Astrocyte (in vitro differentiated cells and primary cell): Measurements from ENCODE around the gene ICA1. TPM values are rescaled to one million over a fixed set of nuclear protein-coding genes. Genes with fewer than 3 reads are reported as not detected.

Experiments
- DNase-seq: peaks from one replicate; pipeline ENCODE4 v3.0.0-alpha.2; 2010; ENCODE audit warnings: low read depth
- FAIRE-seq: peaks from 2 replicates; lab custom pipeline; 2011; peaks lifted over from hg19 to GRCh38; lab: Jason Lieb, UNC
- H2AFZ ChIP-seq: 2 replicates; pipeline ENCODE4 v1.6.0; 2012; ENCODE audit warnings: low read depth, low read length, inconsistent platforms
- H3K27ac ChIP-seq: 2 replicates; pipeline ENCODE4 v1.5.1; 2011; ENCODE audit warnings: low read depth, low read length, inconsistent platforms
- H3K27me3 ChIP-seq: 2 replicates; pipeline ENCODE4 v1.6.0; 2011; ENCODE audit warnings: low read length, inconsistent platforms; ENCODE audit not compliant: insufficient read depth
- H3K36me3 ChIP-seq: 2 replicates; pipeline ENCODE4 v1.5.1; 2011; ENCODE audit warnings: low read length, inconsistent platforms; ENCODE audit not compliant: insufficient read depth
- H3K4me1 ChIP-seq: 2 replicates; pipeline ENCODE4 v1.5.1; 2011; ENCODE audit warnings: low read length, inconsistent platforms; ENCODE audit not compliant: insufficient read depth
- H3K4me2 ChIP-seq: 2 replicates; pipeline ENCODE4 v1.6.0; 2012; ENCODE audit warnings: low read length, inconsistent platforms
- H3K4me3 ChIP-seq: 2 replicates; pipeline ENCODE4 v1.5.1; 2011; ENCODE audit warnings: low read depth, mild to moderate bottlenecking, low read length, inconsistent platforms; ENCODE audit not compliant: insufficient read depth
- H3K79me2 ChIP-seq: 2 replicates; pipeline ENCODE4 v1.6.0; 2012; ENCODE audit warnings: mild to moderate bottlenecking, low read length, inconsistent platforms; ENCODE audit not compliant: insufficient read depth
- H3K9ac ChIP-seq: 2 replicates; pipeline ENCODE4 v1.6.0; 2012; ENCODE audit warnings: mild to moderate bottlenecking, low read length, inconsistent platforms
- H3K9me3 ChIP-seq: 2 replicates; pipeline ENCODE4 v1.5.1; 2012; ENCODE audit warnings: low read depth, mild to moderate bottlenecking, low read length, inconsistent platforms; ENCODE audit not compliant: insufficient read depth
- H4K20me1 ChIP-seq: 2 replicates; pipeline ENCODE4 v1.6.0; 2012; ENCODE audit warnings: low read length, inconsistent platforms; ENCODE audit not compliant: insufficient read depth
- H3K27ac Mint-ChIP-seq: one replicate; pipeline ENCODE4 v1.8.0; 2021; ENCODE audit warnings: mild to moderate bottlenecking, mixed read lengths; ENCODE audit not compliant: unreplicated experiment
- H3K27me3 Mint-ChIP-seq: one replicate; pipeline ENCODE4 v1.8.0; 2021; ENCODE audit warnings: low read depth, mixed read lengths; ENCODE audit not compliant: unreplicated experiment
- H3K36me3 Mint-ChIP-seq: one replicate; pipeline ENCODE4 v1.8.0; 2021; ENCODE audit warnings: low read depth, mixed read lengths; ENCODE audit not compliant: unreplicated experiment
- H3K4me1 Mint-ChIP-seq: one replicate; pipeline ENCODE4 v1.8.0; 2021; ENCODE audit warnings: low read depth, mixed read lengths; ENCODE audit not compliant: unreplicated experiment
- H3K4me3 Mint-ChIP-seq: one replicate; pipeline ENCODE4 v1.8.0; 2021; ENCODE audit warnings: mild to moderate bottlenecking, moderate library complexity, mixed read lengths; ENCODE audit not compliant: unreplicated experiment
- H3K9me3 Mint-ChIP-seq: one replicate; pipeline ENCODE4 v1.8.0; 2021; ENCODE audit warnings: mild to moderate bottlenecking, mixed read lengths; ENCODE audit not compliant: unreplicated experiment
- EZH2 ChIP-seq: IDR thresholded peaks from 2 replicates; pipeline ENCODE4 v1.6.1; 2012; ENCODE audit warnings: mild to moderate bottlenecking, low read length, inconsistent platforms; ENCODE audit not compliant: insufficient read depth
- total RNA-seq: library from RNA; stranded (reverse); gene quantifications from 2 replicates; pipeline ENCODE4 v1.2.1, GENCODE V29; 2021
- TF ChIP-seq, protein P1 (sequence below): IDR thresholded peaks from 2 replicates; pipeline ENCODE4 v1.5.1; 2011; ENCODE audit warnings: low read depth, mild to moderate bottlenecking, inconsistent platforms, low read length, moderate library complexity; ENCODE audit not compliant: insufficient read depth

The ICA1 gene
- total RNA-seq, 1 donor from 2014 or later, result 8.0 TPM

DNA sequence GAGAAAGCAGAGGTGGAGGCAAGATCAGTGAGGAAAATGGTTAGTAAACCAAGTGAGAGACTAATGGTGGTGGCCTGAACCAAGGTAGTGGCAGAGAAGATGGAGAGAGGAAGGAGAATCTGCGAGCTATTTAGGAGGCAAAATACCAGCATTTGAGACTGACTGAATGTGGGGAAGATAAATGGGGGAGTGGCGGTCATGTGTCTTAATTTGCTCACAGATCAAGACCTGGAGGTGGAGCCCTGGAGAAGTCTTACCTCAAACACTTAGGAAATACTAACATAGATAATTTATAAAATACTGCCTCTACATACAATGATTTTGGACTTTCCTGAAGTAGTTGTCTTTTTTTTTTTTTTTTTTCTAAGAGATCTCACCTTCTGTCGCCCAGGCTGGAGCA lies 34.7 kb downstream of the ICA1 start:
- Histone ChIP-seq H3K36me3 (no peaks in the 10 kb centered on the region), H3K27ac (no peak overlapping the region), H3K9me3 (no peaks in the 10 kb centered on the region), H2AFZ (no peak overlapping the region), H3K79me2 (no peaks in the 10 kb centered on the region), H3K9ac (no peak overlapping the region), H3K27me3 (no peaks in the 10 kb centered on the region), H3K4me2 (no peak overlapping the region), H4K20me1 (no peaks in the 10 kb centered on the region), H3K4me1 (no peaks in the 10 kb centered on the region), H3K4me3 (no peak overlapping the region)
- Mint-ChIP-seq H3K9me3 (no peaks in the 10 kb centered on the region), H3K4me3 (no peak overlapping the region), H3K36me3 (no peaks in the 10 kb centered on the region), H3K27ac (no peak overlapping the region), H3K4me1 (no peaks in the 10 kb centered on the region), H3K27me3 (no peaks in the 10 kb centered on the region)
- DNase-seq (no peak), FAIRE-seq (no peak)
- TF ChIP-seq EZH2, result no peak
- TF ChIP-seq, protein P1, sequence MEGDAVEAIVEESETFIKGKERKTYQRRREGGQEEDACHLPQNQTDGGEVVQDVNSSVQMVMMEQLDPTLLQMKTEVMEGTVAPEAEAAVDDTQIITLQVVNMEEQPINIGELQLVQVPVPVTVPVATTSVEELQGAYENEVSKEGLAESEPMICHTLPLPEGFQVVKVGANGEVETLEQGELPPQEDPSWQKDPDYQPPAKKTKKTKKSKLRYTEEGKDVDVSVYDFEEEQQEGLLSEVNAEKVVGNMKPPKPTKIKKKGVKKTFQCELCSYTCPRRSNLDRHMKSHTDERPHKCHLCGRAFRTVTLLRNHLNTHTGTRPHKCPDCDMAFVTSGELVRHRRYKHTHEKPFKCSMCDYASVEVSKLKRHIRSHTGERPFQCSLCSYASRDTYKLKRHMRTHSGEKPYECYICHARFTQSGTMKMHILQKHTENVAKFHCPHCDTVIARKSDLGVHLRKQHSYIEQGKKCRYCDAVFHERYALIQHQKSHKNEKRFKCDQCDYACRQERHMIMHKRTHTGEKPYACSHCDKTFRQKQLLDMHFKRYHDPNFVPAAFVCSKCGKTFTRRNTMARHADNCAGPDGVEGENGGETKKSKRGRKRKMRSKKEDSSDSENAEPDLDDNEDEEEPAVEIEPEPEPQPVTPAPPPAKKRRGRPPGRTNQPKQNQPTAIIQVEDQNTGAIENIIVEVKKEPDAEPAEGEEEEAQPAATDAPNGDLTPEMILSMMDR, result no peak

DNA sequence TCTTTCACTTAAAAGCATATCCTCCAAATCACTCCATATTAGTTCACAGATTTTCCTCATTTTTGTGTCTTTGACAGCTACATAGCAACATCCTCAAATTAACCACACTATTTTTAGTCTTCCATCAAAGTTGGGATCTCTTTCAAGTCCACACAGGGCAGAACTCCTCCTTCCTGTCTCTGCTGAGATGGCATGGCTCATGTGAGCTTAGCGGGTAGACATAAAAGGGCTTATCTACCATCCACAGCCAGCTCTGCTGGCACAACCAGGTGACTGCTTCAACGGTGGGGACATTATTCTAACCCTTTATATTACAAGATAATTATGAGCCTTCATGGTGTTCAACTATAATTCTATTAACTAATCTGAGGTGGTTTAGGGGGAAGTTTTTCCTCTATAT lies 35.5 kb downstream of the ICA1 start:
- Mint-ChIP-seq H3K27ac (no peak overlapping the region), H3K36me3 (no peaks in the 10 kb centered on the region), H3K27me3 (no peaks in the 10 kb centered on the region), H3K4me1 (peaks cover 2% of the 10 kb centered on the region), H3K9me3 (no peaks in the 10 kb centered on the region), H3K4me3 (no peak overlapping the region)
- H3K27me3 ChIP-seq, result no peaks in the 10 kb centered on the region
- H4K20me1 ChIP-seq, result no peaks in the 10 kb centered on the region
- no peaks in the 10 kb centered on the region for H3K79me2 ChIP-seq
- H3K4me3 ChIP-seq, result no peak overlapping the region
- FAIRE-seq (no peak), DNase-seq (no peak)
- H2AFZ ChIP-seq, result no peak overlapping the region
- no peaks in the 10 kb centered on the region for H3K4me1 ChIP-seq
- H3K36me3 ChIP-seq, result no peaks in the 10 kb centered on the region
- H3K27ac ChIP-seq, result no peak overlapping the region
- no peak overlapping the region for H3K9ac ChIP-seq
- H3K4me2 ChIP-seq, result no peak overlapping the region
- no peaks in the 10 kb centered on the region for H3K9me3 ChIP-seq
- no peak for TF ChIP-seq EZH2
- TF ChIP-seq, protein P1, result no peak

GRCh38 chr7:8221567-8221966 lies 40.4 kb downstream of the ICA1 start:
- FAIRE-seq (no peak), DNase-seq (no peak)
- H3K4me1 Mint-ChIP-seq, result peaks cover 3% of the 10 kb centered on the region
- H3K4me3 ChIP-seq, result no peak overlapping the region
- H3K9ac ChIP-seq, result no peak overlapping the region
- H3K27me3 Mint-ChIP-seq, result no peaks in the 10 kb centered on the region
- no peaks in the 10 kb centered on the region for H3K9me3 Mint-ChIP-seq
- TF ChIP-seq EZH2, result no peak
- TF ChIP-seq, protein P1, result no peak
- no peak overlapping the region for H3K4me3 Mint-ChIP-seq
- H4K20me1 ChIP-seq, result no peaks in the 10 kb centered on the region
- H3K27ac Mint-ChIP-seq, result no peak overlapping the region
- no peak overlapping the region for H3K4me2 ChIP-seq
- no peaks in the 10 kb centered on the region for H3K27me3 ChIP-seq
- H3K79me2 ChIP-seq, result no peaks in the 10 kb centered on the region
- H3K36me3 ChIP-seq, result no peaks in the 10 kb centered on the region
- no peaks in the 10 kb centered on the region for H3K9me3 ChIP-seq
- no peaks in the 10 kb centered on the region for H3K4me1 ChIP-seq
- H3K27ac ChIP-seq, result no peak overlapping the region
- H3K36me3 Mint-ChIP-seq, result no peaks in the 10 kb centered on the region
- H2AFZ ChIP-seq, result no peak overlapping the region
